Inferior parietal cortex (tissue), 1 donor: ENCODE results near the gene SMAP2.

Experiments
- DNase-seq: peaks from one replicate; pipeline ENCODE4 v3.0.0-alpha.2; 2016; ENCODE audit errors: extremely low spot score

Gene SMAP2

DNA sequence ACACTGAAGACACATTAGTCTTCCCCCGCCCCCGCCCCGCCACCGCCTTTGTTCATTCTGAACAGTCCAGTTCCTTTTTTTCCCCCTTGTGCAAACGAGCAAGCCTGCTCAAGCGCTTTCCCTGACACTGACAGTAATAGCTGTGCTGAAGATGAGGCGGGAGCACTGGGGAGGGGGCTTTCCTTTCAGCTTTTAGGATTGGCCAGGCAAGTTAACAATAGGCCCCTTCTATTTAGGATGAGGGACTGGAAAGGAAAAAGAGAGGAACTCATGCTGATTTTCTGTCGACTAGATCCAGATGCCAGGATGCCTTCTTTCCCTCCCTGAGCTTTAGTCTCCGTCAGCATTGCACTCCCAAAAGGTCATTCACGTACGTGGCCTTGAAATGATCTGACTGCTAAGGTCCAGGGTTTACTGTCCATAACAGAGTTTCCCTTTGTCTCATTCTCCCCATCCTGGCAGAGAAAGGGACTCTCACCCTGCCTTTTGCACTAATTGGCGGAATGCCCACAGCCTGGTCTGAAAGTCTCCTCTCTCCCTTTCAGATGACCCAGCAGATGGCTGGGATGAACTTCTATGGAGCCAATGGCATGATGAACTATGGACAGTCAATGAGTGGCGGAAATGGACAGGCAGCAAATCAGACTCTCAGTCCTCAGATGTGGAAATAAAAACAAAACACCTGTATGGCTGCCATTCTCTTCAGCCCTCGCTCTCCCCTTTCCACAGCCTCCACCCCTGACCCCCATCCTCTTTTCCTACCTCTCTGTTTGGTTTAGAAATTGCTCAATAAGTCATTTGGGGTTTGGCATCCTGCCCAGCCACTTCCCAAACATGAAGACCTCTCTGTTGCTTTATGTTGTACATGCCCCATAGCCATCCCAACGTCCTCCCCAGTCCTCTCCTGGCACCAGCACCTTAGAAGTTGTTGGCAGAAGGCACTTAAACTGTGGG is 48.2 kb downstream of the SMAP2 start:
- DNase-seq, result peak; percentile 63

DNA sequence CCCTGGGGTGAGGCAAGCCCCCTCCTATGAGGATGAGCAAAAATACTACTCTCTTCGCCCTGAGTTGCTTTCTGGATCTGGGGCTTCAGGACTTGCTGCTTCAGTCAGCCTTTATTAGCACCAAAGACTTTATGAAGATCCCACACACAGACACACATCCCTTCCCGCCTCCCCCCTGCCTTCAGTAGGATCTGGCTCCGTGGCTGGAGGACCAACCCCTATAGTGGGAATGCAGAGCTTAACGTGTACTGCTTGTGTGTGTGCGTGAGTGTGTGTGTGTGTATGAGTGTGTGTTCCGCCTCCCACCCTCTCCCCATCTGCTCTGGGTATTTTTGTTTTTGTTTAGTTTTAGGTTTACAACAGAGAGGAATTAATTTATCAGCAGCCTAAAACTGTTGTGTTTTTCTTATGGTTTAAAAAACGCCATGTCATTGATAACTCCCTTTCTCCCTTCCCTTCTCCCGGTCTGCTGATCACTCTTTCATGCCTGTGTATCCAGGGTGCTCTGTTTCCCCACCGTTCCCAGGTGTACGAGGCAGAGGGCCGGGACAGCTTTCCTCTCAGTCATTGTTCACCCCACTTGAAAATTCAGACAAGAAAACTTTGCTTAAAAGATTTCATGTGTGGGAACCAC is 49.2 kb downstream of the SMAP2 start:
- DNase-seq, result no peak

- DNase-seq, result no peak
Observed at GRCh38 chr1:40423264-40423642, 49.7 kb downstream of the SMAP2 start.

GRCh38 chr1:40423951-40424618 is 50.6 kb downstream of the SMAP2 start:
- DNase-seq, result no peak

DNA sequence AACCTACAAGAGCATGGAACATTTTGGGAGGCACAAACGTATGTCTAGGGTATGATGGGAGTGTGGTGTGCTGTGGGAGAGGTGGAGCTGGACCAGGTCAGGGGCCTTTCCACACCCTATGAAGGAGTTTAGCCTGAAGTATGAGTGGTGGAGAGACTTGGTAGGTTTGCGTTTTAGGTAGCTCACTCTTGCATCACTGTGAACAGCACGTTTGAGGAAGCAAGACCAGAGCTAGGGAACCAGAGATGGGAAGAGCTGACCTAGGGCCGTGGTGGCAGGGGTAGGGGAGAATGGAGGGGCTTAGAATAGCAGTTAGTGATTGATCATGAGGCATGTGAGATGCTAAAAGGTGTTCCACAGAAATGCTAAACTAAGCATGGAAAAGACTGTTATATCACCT is 51.7 kb downstream of the SMAP2 start:
- no peak for DNase-seq

GRCh38 chr1:40431385-40431784 is 57.9 kb downstream of the SMAP2 start:
- DNase-seq, result no peak

DNA sequence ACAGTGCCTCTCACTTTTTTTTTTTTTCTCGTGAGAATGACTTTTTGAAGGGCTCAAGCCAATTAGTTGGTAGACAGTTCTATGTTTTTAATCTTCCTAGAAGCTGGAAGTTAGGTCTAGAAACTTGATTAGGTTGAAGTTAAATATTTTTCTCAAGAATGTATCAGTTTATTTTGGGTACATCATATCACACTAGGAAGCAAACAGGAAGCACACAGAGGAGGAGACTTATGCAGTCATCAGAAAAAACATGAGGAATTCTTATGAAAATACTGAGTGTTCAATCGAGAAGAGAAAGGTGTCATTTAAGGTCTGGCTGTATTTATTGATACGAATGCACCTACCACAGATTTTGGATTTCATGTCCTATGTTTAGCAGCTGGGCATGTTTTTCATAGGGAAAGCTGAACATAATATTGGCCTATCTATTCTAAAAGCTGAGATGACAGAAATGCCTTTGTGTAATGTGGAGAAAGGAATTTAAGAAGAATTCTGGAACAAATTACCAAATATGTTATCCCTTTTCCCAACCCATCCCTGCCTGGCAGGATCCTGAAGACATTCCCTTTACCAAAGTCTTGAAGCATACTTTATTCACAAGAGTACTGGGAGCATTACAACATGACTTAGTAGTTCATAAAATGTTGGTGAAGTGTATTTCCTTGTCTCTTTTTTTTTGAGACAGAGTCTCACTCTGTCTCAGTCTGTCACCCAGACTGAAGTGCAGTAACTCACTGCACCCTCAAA is 59.3 kb downstream of the SMAP2 start:
- no peak for DNase-seq

DNA sequence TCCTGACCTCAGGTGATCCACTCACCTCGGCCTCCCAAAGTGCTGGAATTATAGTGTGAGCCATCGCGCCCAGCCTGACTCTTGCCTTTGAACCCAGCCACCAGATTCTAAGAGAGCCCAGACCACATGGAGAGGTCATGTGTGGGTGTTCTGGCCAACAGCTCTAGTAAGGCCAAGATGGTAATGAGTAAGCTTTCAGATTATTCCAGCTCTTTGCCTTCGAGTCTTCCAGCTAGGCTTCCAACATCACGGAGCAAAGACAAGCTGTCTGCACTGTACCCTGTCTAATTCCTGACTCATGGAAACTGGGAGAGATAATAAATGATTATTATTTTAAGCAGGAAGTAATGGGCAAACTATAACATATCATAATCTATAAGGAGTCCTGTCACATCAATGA is 61.9 kb downstream of the SMAP2 start:
- DNase-seq, result no peak

GRCh38 chr1:40435876-40436275 is 62.3 kb downstream of the SMAP2 start:
- DNase-seq, result no peak

DNA sequence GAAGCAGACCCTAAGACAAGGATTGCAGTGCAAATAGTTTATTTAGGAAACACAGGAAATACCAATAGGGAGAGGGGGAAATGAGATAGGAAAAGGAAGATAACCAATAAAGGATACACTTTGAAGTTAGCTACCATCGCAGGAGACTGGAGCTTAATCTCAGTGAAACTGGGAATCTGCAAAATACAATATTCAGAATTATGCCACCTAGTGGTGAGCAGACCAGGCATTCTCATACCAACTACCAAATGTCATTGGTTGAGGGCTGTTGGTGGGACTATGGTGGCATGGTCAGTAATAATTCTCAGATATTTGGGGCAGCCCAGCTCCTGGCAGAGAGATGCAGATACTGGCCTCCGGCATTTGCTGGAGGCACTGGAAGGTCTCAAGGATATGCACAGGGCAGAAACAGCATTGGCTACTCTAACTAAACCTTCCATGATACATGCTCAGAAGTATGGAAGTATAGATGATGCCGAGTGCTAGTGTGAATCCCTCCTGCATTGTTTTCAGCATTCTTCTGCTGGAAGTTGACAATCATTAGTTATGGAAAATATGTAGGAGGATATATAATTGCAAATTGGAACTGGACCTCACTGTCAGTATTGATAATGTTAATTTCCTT is 65.0 kb downstream of the SMAP2 start:
- peak; percentile 68 for DNase-seq

- DNase-seq, result no peak
Observed at GRCh38 chr1:40439247-40439646, 65.7 kb downstream of the SMAP2 start.

GRCh38 chr1:40449684-40450494 is 76.4 kb downstream of the SMAP2 start, which contains the start of gene ZFP69B:
Gene ZFP69B, plus strand, starts transcription at chr1:40450476. Its CDS starts 486 bp downstream, at chr1:40450962.
- DNase-seq, result peak; percentile 88

DNA sequence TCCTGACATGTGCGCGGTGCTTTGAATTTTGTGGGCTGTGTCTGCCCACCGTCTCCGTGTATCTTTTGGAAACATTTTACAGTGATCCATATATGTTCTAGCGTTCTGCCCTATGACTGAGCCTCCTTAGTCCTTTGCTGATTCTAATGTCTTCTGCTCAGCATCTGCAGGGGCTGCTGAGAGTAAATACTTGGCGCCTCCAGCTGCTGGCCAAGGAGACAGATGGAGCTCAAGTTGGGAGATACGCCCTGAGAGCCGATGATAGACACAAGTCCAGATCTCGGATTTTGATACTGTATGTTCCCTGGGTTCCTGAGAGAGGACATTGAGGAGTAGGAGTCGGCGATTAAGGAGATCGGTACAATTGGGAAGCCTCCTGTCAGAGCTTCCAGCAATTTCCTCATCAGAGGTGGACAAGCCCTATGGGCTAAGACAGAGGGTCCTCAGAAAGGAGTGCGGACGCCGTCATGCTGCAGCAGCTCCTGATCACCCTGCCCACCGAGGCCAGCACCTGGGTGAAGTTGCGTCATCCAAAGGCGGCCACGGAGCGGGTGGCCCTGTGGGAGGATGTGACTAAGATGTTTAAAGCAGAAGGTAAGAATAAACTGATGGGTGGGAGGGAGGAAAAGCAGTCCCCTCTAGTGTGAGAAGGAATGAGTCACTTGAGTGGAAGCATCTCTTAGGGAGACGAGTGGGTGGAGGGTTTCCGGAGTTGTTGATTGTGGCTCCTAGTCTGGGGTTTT is 77.1 kb downstream of the SMAP2 start:
- DNase-seq, result peak; percentile 38

DNA sequence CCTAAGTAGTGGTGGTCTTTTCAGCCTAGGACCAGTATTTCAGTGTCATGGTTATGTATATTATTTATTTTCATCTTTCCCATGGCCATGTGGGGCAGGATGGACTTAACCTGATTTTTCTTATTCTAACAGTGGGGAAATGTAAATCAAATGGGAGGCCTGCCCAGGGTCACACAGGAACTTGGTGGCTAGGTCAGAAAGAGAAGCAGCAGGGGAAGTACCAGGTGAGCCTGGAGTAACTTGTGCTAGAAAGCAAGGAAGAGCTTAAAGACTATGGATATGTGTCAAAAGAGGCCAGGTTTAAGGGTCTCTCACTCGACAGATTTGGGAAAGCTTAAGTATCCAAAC is 77.7 kb downstream of the SMAP2 start:
- DNase-seq, result no peak

DNA sequence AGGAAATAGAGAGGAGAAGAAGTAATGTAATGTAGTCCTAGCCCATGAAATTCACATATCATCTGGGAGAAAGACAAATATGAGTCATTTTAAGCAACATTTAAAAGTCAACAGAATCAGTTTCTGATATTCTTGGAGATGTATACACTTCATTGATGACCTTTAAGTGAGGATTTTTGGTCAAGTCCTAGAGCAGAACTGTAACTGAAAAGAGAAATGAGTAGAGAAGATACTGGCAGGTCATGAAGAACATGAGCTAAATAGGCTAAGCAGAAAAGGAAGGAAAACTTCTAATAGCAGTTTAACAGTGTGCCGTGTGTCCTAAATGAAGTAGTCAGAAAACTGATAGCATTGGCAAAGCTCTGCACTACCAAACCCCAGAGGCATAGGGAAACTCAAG is 81.3 kb downstream of the SMAP2 start:
- DNase-seq, result no peak

DNA sequence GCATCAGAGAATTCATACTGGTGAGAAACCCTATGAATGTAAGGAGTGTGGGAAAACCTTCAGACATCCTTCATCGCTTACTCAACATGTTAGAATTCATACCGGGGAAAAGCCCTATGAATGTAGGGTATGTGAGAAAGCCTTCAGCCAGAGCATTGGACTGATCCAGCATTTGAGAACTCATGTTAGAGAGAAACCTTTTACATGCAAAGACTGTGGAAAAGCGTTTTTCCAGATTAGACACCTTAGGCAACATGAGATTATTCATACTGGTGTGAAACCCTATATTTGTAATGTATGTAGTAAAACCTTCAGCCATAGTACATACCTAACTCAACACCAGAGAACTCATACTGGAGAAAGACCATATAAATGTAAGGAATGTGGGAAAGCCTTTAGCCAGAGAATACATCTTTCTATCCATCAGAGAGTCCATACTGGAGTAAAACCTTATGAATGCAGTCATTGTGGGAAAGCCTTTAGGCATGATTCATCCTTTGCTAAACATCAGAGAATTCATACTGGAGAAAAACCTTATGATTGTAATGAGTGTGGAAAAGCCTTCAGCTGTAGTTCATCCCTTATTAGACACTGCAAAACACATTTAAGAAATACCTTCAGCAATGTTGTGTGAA is 89.5 kb downstream of the SMAP2 start:
- DNase-seq, result no peak

- no peak for DNase-seq
Observed at GRCh38 chr1:40469327-40469726, 95.8 kb downstream of the SMAP2 start.
